ENCODE results near the gene LNPK.

LNPK gene

DNA sequence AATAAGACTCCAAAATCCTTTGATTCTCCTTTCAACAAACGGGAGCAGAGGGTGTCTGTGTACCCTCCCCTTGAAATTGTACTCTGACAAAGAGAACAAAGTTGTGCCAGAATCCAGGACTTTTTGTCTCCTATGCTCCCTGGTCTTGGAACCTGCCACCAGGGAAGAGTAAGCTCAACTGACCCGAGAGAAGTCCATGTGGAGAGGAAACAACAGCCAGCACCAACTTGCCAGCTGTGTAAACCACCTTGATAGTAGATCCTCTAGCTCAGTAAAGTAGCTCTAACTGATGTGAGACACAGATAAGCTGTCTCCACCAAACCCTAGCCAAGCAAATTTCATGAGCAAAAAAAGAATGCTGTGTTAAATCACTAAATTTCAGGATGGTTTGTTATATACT, 46.9 kb downstream of the LNPK start:
- no peak overlapping the region for H3K4me3 ChIP-seq (ENCODE audit: low read depth, low read length)
- in situ Hi-C loops (cut with HindIII; ENCODE audit: low sequenced_read_pairs): no loop called here
- DNase-seq (ENCODE audit: low read depth): no peak
- TF ChIP-seq, protein P1, sequence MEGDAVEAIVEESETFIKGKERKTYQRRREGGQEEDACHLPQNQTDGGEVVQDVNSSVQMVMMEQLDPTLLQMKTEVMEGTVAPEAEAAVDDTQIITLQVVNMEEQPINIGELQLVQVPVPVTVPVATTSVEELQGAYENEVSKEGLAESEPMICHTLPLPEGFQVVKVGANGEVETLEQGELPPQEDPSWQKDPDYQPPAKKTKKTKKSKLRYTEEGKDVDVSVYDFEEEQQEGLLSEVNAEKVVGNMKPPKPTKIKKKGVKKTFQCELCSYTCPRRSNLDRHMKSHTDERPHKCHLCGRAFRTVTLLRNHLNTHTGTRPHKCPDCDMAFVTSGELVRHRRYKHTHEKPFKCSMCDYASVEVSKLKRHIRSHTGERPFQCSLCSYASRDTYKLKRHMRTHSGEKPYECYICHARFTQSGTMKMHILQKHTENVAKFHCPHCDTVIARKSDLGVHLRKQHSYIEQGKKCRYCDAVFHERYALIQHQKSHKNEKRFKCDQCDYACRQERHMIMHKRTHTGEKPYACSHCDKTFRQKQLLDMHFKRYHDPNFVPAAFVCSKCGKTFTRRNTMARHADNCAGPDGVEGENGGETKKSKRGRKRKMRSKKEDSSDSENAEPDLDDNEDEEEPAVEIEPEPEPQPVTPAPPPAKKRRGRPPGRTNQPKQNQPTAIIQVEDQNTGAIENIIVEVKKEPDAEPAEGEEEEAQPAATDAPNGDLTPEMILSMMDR (IDR thresholded peaks at IDR 0.05; ENCODE audit: low read depth, low read length, missing control alignments): no peak

DNA sequence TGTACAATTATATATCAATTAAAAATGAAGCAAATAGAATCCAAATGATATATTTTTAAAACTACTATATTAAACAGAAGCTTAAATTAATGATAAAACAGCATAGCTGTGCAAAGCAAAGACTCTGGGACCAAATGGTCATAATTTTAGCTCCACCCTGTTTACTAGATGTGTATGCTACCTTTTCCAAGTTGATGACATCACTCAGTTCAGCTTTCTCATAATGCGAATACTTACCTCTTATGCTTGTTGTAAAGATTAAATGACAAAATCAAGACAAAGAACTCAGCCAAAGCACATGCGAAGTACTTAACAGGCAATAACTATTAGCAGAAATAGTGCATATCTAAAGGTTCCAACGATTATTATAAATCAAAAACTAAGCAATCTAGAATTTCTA, 51.6 kb downstream of the LNPK start:
- DNase-seq (ENCODE audit: low read depth): no peak
- H3K4me3 ChIP-seq (ENCODE audit: low read depth, low read length): no peak overlapping the region
- TF ChIP-seq, protein P1 (IDR thresholded peaks at IDR 0.05; ENCODE audit: low read depth, low read length, missing control alignments): no peak
- in situ Hi-C loops (cut with HindIII; ENCODE audit: low sequenced_read_pairs): no loop called here

DNA sequence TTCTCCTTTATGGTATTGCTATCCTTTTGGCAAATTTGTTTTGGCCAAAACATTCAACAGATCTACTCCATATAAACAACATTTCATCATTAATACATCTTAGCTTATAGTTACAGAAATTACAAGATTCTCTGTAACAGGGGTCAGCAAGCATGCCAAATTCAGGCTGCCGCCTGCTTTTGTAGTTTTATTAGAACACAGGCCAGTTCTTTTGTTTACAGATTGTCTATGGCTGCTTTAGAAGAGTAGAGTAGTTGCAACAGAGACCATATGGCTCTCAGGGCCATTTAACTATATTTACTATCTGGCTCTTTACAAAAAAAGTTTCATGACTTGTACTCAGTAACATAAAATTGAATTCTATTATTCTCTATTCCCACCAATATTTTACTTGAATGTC, 53.9 kb downstream of the LNPK start:
- DNase-seq (ENCODE audit: low read depth): no peak
- TF ChIP-seq, protein P1 (IDR thresholded peaks at IDR 0.05; ENCODE audit: low read depth, low read length, missing control alignments): no peak
- no peak overlapping the region for H3K4me3 ChIP-seq (ENCODE audit: low read depth, low read length)
- in situ Hi-C loops (cut with HindIII; ENCODE audit: low sequenced_read_pairs): no loop called here

DNA sequence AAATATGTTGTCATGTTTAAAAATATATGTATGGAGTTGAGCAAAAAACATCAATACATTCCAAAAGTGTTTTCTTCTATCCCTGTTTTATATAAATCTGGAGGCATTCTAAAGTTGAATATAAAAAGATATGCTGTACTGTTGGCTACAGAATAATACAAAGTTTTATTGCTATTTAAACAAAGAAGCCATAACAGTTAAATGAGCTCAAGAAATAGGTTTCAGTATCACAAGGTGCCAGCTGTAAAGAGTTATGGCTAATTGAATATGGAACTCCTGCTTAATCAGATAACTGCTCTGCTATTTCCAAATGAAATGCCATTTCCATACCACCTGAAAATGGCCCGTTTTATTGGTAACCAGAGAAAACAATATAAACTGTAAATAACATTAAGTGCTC, 55.0 kb downstream of the LNPK start:
- in situ Hi-C loops (cut with HindIII; ENCODE audit: low sequenced_read_pairs): no loop called here
- no peak for DNase-seq (ENCODE audit: low read depth)
- H3K4me3 ChIP-seq (ENCODE audit: low read depth, low read length): no peak overlapping the region
- TF ChIP-seq, protein P1 (IDR thresholded peaks at IDR 0.05; ENCODE audit: low read depth, low read length, missing control alignments): no peak

DNA sequence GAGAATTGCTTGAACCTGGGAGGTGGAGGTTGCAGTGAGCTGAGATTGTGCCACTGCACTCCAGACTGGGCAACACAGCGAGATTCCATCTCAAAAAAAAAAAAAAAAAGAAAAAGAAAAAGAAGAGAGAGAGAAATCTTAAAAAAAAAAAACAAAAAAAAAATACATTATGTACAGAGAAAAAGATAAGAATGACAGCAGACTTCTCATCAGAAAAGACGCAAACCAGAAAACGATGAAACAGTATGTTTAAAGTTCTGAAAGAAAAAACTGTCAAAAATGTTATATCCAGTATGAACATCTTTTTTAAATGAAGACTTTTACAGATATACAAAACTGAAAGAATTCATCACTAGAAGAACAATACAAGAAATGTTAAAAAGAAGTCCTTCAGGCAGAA, 60.4 kb downstream of the LNPK start:
- TF ChIP-seq, protein P1 (IDR thresholded peaks at IDR 0.05; ENCODE audit: low read depth, low read length, missing control alignments): no peak
- no peak for DNase-seq (ENCODE audit: low read depth)
- in situ Hi-C loops (cut with HindIII; ENCODE audit: low sequenced_read_pairs): no loop called here
- no peak overlapping the region for H3K4me3 ChIP-seq (ENCODE audit: low read depth, low read length)

DNA sequence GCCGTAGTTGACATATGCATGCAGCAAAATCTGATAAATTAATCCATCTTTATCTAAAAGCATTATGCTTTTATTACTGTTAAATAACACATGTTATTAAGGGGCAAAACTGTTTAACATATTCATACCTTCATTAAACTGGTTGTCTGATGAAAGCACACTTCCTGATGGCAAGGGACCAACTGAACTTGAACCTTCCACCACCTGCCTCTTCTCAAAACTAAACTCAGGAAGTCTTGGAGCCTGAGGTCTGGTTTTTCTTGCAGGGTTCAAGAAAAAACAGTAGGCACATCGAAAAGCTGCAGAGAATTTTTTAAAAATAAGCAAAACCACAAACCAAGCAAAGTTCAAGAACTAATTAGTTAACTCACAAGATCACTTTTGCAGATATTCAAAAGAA, 64.9 kb downstream of the LNPK start:
- no peak for DNase-seq (ENCODE audit: low read depth)
- no peak overlapping the region for H3K4me3 ChIP-seq (ENCODE audit: low read depth, low read length)
- TF ChIP-seq, protein P1 (IDR thresholded peaks at IDR 0.05; ENCODE audit: low read depth, low read length, missing control alignments): no peak
- in situ Hi-C loops (cut with HindIII; ENCODE audit: low sequenced_read_pairs): no loop called here

All from astrocyte of the cerebellum (primary cell).